ENCODE measurements around the gene SLC22A31. TPM values are rescaled to one million over a fixed set of nuclear protein-coding genes. Genes with fewer than 3 reads are reported as not detected.

SLC22A31 gene
- total RNA-seq, 1 donor from 2014 or later: 1.7 TPM

DNA sequence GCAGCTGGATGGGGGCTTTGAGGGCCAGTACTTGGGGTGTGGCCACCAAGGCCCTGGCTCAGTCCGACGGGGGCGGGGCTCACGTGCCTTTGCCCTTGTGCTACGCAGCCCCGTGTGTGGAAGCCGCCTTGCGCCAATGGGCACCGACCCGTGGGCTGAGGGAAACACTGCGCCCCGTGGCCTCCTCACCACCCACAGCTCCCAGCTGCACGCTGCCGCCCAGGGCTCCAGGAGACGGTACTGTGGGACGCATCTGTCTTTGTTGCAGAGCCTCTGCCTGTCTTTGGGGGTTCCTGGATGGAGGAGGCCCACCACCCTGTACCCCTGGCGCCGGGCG lies 21.2 kb downstream of the SLC22A31 start:
- H3K4me1 Mint-ChIP-seq: no peaks in the 10 kb centered on the region
- no peak overlapping the region for H3K27ac Mint-ChIP-seq
- H3K4me3 Mint-ChIP-seq: no peak overlapping the region
- TF ChIP-seq, protein P1, sequence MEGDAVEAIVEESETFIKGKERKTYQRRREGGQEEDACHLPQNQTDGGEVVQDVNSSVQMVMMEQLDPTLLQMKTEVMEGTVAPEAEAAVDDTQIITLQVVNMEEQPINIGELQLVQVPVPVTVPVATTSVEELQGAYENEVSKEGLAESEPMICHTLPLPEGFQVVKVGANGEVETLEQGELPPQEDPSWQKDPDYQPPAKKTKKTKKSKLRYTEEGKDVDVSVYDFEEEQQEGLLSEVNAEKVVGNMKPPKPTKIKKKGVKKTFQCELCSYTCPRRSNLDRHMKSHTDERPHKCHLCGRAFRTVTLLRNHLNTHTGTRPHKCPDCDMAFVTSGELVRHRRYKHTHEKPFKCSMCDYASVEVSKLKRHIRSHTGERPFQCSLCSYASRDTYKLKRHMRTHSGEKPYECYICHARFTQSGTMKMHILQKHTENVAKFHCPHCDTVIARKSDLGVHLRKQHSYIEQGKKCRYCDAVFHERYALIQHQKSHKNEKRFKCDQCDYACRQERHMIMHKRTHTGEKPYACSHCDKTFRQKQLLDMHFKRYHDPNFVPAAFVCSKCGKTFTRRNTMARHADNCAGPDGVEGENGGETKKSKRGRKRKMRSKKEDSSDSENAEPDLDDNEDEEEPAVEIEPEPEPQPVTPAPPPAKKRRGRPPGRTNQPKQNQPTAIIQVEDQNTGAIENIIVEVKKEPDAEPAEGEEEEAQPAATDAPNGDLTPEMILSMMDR (IDR thresholded peaks at IDR 0.05; ENCODE audit: unreplicated experiment): no peak
- peaks cover 6% of the 10 kb centered on the region for H3K27me3 Mint-ChIP-seq (ENCODE audit: low read depth)
- H3K36me3 Mint-ChIP-seq: no peaks in the 10 kb centered on the region
- DNase-seq (ENCODE audit: low spot score in 2 of 2, unreplicated experiment in 2 of 2): no peak
- H3K9me3 Mint-ChIP-seq: no peaks in the 10 kb centered on the region

DNA sequence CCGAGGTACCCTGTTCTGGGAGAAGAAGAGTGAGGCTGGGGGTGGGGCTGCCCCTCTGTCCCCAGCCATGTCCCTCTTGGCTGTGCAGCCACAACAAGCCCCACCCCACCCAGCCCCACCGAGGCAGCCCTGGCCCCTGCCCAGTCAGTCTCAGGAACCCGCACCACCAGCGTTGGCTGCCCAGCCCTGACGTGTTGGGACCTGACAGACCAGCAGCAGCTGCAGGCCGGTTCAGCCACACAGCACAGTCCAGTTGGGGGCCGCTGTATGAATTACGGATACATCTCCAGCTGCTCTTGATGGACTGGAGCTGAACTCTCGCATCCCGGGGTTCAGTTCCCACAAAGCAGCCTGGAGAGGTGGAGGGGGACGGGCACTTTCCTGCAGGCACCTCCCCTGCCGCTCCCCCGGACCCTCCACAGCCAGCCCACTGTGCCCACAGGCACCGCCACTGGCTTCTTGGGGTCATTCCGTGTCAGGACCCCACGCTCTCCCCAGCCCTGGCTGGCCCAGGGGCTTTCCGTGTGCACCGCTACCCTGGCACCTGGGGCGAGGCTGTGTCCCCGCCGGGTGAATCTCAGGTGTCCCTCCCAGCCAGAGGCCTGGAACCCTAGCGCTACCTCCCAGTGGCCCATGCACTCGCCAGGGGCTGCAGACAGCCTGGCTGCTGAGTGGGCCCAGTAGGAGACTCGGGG lies 21.7 kb downstream of the SLC22A31 start:
- no peaks in the 10 kb centered on the region for H3K9me3 Mint-ChIP-seq
- TF ChIP-seq, protein P1 (IDR thresholded peaks at IDR 0.05; ENCODE audit: unreplicated experiment): no peak
- H3K36me3 Mint-ChIP-seq: no peaks in the 10 kb centered on the region
- DNase-seq (ENCODE audit: low spot score in 2 of 2, unreplicated experiment in 2 of 2): no peak
- peaks cover 6% of the 10 kb centered on the region for H3K27me3 Mint-ChIP-seq (ENCODE audit: low read depth)
- peaks cover under 1% of the 10 kb centered on the region for H3K4me1 Mint-ChIP-seq
- no peak overlapping the region for H3K27ac Mint-ChIP-seq
- H3K4me3 Mint-ChIP-seq: no peak overlapping the region

DNA sequence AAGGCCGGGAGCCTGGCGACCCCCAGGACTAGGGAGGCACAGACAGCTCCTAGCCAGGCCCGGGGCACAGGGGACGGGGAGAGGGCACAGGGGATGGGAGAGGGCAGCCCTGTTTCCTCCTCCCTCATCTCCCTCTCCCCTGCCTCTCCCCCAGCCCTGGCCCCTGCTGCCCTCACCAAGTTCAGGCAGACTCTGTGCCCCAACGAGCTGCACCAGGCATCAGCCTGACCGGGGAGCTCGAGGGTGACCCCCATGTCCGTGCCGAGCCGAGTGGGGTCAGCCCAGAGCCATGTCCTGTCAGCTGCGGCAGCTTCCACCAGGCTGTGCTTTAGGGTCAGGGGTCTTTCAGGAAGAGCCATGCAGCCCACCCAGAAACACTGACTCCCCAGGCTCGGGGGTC lies 22.8 kb downstream of the SLC22A31 start:
- no peak for DNase-seq (ENCODE audit: low spot score in 2 of 2, unreplicated experiment in 2 of 2)
- Mint-ChIP-seq H3K27ac (no peak overlapping the region), H3K4me3 (no peak overlapping the region), H3K36me3 (no peaks in the 10 kb centered on the region), H3K27me3 (ENCODE audit: low read depth) (peaks cover 6% of the 10 kb centered on the region), H3K4me1 (peaks cover 7% of the 10 kb centered on the region), H3K9me3 (no peaks in the 10 kb centered on the region)
- TF ChIP-seq, protein P1 (IDR thresholded peaks at IDR 0.05; ENCODE audit: unreplicated experiment): no peak

DNA sequence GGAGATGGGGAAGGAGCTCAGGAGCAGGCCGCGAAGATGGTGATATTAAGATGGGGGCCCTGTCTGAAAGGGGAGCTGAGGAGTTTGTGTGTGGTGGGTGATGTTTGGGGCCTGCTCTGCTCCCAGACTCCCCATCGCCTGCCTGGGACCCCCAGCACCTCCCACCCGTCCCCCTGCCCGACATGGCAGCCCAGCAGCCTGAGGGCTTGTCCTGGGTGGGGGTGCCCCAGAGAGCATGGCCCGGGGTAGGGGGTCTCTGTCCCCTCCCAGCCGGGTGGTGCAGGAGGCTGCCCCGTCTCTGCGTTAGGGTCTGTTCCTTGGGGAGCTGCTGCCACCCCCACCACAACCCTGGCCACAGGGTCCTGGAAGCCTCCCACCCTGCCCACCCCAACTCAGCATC lies 23.6 kb downstream of the SLC22A31 start:
- DNase-seq (ENCODE audit: low spot score in 2 of 2, unreplicated experiment in 2 of 2): no peak
- Mint-ChIP-seq H3K27ac (no peak overlapping the region), H3K4me1 (peaks cover 9% of the 10 kb centered on the region), H3K27me3 (ENCODE audit: low read depth) (peaks cover 7% of the 10 kb centered on the region), H3K36me3 (no peaks in the 10 kb centered on the region), H3K4me3 (no peak overlapping the region), H3K9me3 (no peaks in the 10 kb centered on the region)
- TF ChIP-seq, protein P1 (IDR thresholded peaks at IDR 0.05; ENCODE audit: unreplicated experiment): no peak

DNA sequence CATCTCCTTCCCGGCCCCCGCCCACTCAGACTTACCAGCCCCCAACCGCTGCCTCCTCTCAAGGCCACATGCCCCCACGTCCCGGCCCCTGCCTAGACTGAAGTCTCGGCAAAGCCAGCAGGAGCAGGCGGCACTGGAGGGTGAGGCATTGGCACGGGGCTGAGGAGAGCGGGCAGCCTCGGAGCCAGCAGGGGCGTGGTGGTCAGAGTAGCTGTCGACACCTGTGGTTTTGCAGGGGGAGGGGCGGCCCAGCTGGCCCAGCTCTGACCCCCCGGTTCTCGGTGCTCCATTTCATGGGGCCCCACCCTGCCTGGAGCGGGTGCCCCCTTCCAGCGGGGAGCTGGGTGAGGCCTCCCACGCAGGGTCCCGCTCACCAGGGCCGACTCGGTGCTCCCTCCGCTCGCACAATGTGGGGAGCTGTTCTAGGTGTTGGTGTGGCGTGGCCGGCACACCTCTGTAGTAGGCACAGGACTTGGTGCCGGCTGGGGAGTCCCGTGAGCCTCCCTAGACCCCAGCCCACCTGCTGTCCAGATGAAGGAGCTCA lies 24.1 kb downstream of the SLC22A31 start:
- Mint-ChIP-seq H3K9me3 (no peaks in the 10 kb centered on the region), H3K27me3 (ENCODE audit: low read depth) (peaks cover 7% of the 10 kb centered on the region)
- TF ChIP-seq, protein P1 (IDR thresholded peaks at IDR 0.05; ENCODE audit: unreplicated experiment): no peak

More for the DNA sequence above, 24.1 kb downstream of the SLC22A31 start:
- Mint-ChIP-seq H3K27ac (no peak overlapping the region), H3K36me3 (no peaks in the 10 kb centered on the region), H3K4me1 (peaks cover 9% of the 10 kb centered on the region), H3K4me3 (no peak overlapping the region)
- no peak for DNase-seq (ENCODE audit: low spot score in 2 of 2, unreplicated experiment in 2 of 2)
